ENCODE results near the gene FOCAD. TPM values are rescaled to one million over a fixed set of nuclear protein-coding genes. Genes with fewer than 3 reads are reported as not detected.

FOCAD gene
- total RNA-seq, 1 experiment from 2014 or later, result 35.1 TPM

DNA sequence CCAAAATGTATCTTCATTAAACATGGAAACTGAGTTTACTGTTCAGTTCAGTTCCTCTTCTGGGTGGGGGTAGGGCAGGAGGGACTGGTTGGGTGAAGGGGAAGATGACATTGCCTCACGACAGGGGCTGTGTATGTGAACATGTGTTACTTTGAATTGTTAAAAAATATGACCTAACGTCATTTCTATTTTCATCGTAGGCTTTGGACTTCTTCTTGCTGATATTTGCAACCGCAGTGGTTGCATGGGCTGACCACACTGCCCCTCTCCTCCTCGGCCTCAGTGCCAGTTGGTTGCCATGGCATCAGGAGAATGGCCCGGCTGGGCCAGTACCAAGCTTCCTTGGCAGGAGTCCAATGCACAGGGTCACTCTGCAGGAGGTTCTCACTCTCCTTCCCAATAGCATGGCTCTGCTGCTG is 305.9 kb downstream of the FOCAD start:
- H3K9ac ChIP-seq (ENCODE audit: low read length), result no peak overlapping the region
- 0 out of 2 replicates have a peak overlapping the region, but pooled peaks have one; percentile 49 for H3K4me2 ChIP-seq (ENCODE audit: low read length)
- POLR2A ChIA-PET (ENCODE audit: unreplicated experiment), result no interaction called here
- CTCF ChIA-PET, result no interaction called here
- H3K4me3 ChIP-seq (ENCODE audit: low read length), result no peak overlapping the region
- TF ChIP-seq EZH2 (IDR thresholded peaks at IDR 0.05; ENCODE audit: low read length, unreplicated experiment) (no peak), EZH2phosphoT487 (IDR thresholded peaks at IDR 0.05; ENCODE audit: borderline replicate concordance, low read length) (no peak)
- TF ChIP-seq, protein P1, sequence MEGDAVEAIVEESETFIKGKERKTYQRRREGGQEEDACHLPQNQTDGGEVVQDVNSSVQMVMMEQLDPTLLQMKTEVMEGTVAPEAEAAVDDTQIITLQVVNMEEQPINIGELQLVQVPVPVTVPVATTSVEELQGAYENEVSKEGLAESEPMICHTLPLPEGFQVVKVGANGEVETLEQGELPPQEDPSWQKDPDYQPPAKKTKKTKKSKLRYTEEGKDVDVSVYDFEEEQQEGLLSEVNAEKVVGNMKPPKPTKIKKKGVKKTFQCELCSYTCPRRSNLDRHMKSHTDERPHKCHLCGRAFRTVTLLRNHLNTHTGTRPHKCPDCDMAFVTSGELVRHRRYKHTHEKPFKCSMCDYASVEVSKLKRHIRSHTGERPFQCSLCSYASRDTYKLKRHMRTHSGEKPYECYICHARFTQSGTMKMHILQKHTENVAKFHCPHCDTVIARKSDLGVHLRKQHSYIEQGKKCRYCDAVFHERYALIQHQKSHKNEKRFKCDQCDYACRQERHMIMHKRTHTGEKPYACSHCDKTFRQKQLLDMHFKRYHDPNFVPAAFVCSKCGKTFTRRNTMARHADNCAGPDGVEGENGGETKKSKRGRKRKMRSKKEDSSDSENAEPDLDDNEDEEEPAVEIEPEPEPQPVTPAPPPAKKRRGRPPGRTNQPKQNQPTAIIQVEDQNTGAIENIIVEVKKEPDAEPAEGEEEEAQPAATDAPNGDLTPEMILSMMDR (conservative IDR thresholded peaks at IDR 0.05; ENCODE audit: low read depth, low read length), result no peak
- H4K20me1 ChIP-seq (ENCODE audit: low read length), result no peaks in the 10 kb centered on the region
- H3K9me3 ChIP-seq (ENCODE audit: low read length), result no peaks in the 10 kb centered on the region
- intact Hi-C loops (cut with micrococcal nuclease), result loop anchor here (5.0 kb wide), 1 partner anchor 112 kb away; no protein-coding TSS in a partner anchor
- H3K27me3 ChIP-seq (ENCODE audit: low read length), result no peaks in the 10 kb centered on the region
- H3K27ac ChIP-seq (ENCODE audit: low read length), result no peak overlapping the region
- peaks cover 41% of the 10 kb centered on the region for H3K4me1 ChIP-seq (ENCODE audit: insufficient read depth, low read length)
- no peak overlapping the region for H2AFZ ChIP-seq (ENCODE audit: low read length)
- no peaks in the 10 kb centered on the region for H3K79me2 ChIP-seq (ENCODE audit: low read length)
- no peaks in the 10 kb centered on the region for H3K9me2 ChIP-seq (replicated peaks; ENCODE audit: low read length)
- BruUV-seq (replicated peaks), result no TSS peak
- peaks cover 15% of the 10 kb centered on the region for H3K36me3 ChIP-seq (ENCODE audit: low read depth, low read length)
- ATAC-seq (no peak), DNase-seq (no peak)
- H3F3A ChIP-seq (ENCODE audit: low read length, unreplicated experiment), result peaks cover 5% of the 10 kb centered on the region

DNA sequence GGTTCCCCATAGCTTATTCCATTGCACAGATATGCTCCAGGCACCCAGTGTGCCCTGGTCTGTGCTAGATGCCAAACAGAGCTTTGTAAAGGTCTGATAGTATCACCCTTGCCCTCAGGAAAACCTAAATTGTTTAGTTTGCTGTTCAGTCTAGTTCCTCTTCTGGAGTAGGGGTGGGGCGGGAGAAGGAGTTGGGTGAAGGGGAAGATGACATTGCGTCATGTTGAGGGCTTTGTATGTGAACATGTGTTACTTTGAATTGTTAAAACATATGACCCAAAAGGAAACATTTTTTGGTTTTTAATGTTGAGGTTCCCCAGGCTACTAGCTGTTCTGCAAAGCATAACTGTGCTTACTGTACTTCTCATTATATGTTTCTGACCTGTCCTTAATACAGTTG is 306.8 kb downstream of the FOCAD start:
- BruUV-seq (replicated peaks), result no TSS peak
- Histone ChIP-seq H4K20me1 (ENCODE audit: low read length) (no peaks in the 10 kb centered on the region), H3K9ac (ENCODE audit: low read length) (no peak overlapping the region), H3K27me3 (ENCODE audit: low read length) (no peaks in the 10 kb centered on the region), H2AFZ (ENCODE audit: low read length) (no peak overlapping the region), H3K9me3 (ENCODE audit: low read length) (no peaks in the 10 kb centered on the region), H3K9me2 (replicated peaks; ENCODE audit: low read length) (no peaks in the 10 kb centered on the region), H3K27ac (ENCODE audit: low read length) (no peak overlapping the region), H3K36me3 (ENCODE audit: low read depth, low read length) (peaks cover 15% of the 10 kb centered on the region), H3K79me2 (ENCODE audit: low read length) (no peaks in the 10 kb centered on the region), H3K4me3 (ENCODE audit: low read length) (no peak overlapping the region), H3K4me2 (ENCODE audit: low read length) (no peak overlapping the region), H3F3A (ENCODE audit: low read length, unreplicated experiment) (no peaks in the 10 kb centered on the region), H3K4me1 (ENCODE audit: insufficient read depth, low read length) (peaks cover 32% of the 10 kb centered on the region)
- DNase-seq (no peak), ATAC-seq (no peak)
- CTCF ChIA-PET, result no interaction called here
- intact Hi-C loops (cut with micrococcal nuclease), result no loop called here
- TF ChIP-seq, protein P1 (conservative IDR thresholded peaks at IDR 0.05; ENCODE audit: low read depth, low read length), result no peak
- TF ChIP-seq EZH2phosphoT487 (IDR thresholded peaks at IDR 0.05; ENCODE audit: borderline replicate concordance, low read length) (no peak), EZH2 (IDR thresholded peaks at IDR 0.05; ENCODE audit: low read length, unreplicated experiment) (no peak)
- POLR2A ChIA-PET (ENCODE audit: unreplicated experiment), result no interaction called here

DNA sequence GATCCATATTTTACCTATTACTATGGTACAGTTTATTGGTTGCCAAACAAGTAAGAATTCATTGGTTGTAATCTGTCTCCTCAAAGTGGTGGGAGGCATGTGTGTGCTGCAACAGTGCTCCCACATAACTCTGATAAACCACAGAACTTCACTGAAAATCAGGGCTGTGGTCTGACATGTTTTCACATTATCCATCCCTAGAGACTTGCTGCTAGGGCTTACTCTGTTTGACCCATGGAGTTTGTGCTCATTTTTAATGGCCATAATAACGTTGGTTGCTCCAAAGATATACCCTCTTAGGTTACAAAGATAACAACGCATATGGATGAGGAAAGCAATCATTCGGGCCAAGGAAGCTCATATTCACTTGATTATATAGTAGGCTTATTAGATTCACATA is 310.4 kb downstream of the FOCAD start:
- Histone ChIP-seq H3K27ac (ENCODE audit: low read length) (no peak overlapping the region), H2AFZ (ENCODE audit: low read length) (no peak overlapping the region), H3K9ac (ENCODE audit: low read length) (no peak overlapping the region), H3K4me1 (ENCODE audit: insufficient read depth, low read length) (peaks cover 6% of the 10 kb centered on the region), H3K36me3 (ENCODE audit: low read depth, low read length) (peaks cover 10% of the 10 kb centered on the region), H3K9me3 (ENCODE audit: low read length) (no peaks in the 10 kb centered on the region), H3K79me2 (ENCODE audit: low read length) (no peaks in the 10 kb centered on the region), H3K4me2 (ENCODE audit: low read length) (no peak overlapping the region), H3F3A (ENCODE audit: low read length, unreplicated experiment) (no peaks in the 10 kb centered on the region), H4K20me1 (ENCODE audit: low read length) (no peaks in the 10 kb centered on the region), H3K4me3 (ENCODE audit: low read length) (no peak overlapping the region), H3K27me3 (ENCODE audit: low read length) (no peaks in the 10 kb centered on the region), H3K9me2 (replicated peaks; ENCODE audit: low read length) (no peaks in the 10 kb centered on the region)
- ChIA-PET POLR2A (ENCODE audit: unreplicated experiment) (no interaction called here), CTCF (no interaction called here)
- BruUV-seq (replicated peaks), result no TSS peak
- intact Hi-C loops (cut with micrococcal nuclease), result no loop called here
- no peak for TF ChIP-seq EZH2phosphoT487 (IDR thresholded peaks at IDR 0.05; ENCODE audit: borderline replicate concordance, low read length)
- TF ChIP-seq, protein P1 (conservative IDR thresholded peaks at IDR 0.05; ENCODE audit: low read depth, low read length), result no peak
- TF ChIP-seq EZH2 (IDR thresholded peaks at IDR 0.05; ENCODE audit: low read length, unreplicated experiment), result no peak
- no peak for ATAC-seq
- no peak for DNase-seq

Measured in PC-3 (cell line).